Measurements from ENCODE around the gene YARS2. TPM values are rescaled to one million over a fixed set of nuclear protein-coding genes. Genes with fewer than 3 reads are reported as not detected.

The YARS2 gene
- total RNA-seq, 2 experiments from 2014 or later = 38.3 to 41.0 TPM

- no peaks in the 10 kb centered on the region for H3K36me3 Mint-ChIP-seq
- no peaks in the 10 kb centered on the region for H3K9me3 Mint-ChIP-seq
- no peak for DNase-seq
- H3K27ac Mint-ChIP-seq = no peak overlapping the region
- no peaks in the 10 kb centered on the region for H3K4me1 Mint-ChIP-seq
- H3K4me3 Mint-ChIP-seq = no peak overlapping the region
- H3K27me3 Mint-ChIP-seq = peaks cover 15% of the 10 kb centered on the region
Observed at GRCh38 chr12:32768518-32768917, 12.8 kb upstream of the YARS2 start.

GRCh38 chr12:32765906-32766305, 10.2 kb upstream of the YARS2 start:
- Mint-ChIP-seq H3K27me3 (peaks cover 7% of the 10 kb centered on the region), H3K27ac (no peak overlapping the region), H3K4me3 (no peak overlapping the region), H3K9me3 (no peaks in the 10 kb centered on the region), H3K4me1 (no peaks in the 10 kb centered on the region), H3K36me3 (no peaks in the 10 kb centered on the region)
- no peak for DNase-seq

GRCh38 chr12:32761716-32762115, 6.0 kb upstream of the YARS2 start:
- H3K27me3 Mint-ChIP-seq = no peaks in the 10 kb centered on the region
- no peaks in the 10 kb centered on the region for H3K36me3 Mint-ChIP-seq
- no peak overlapping the region for H3K27ac Mint-ChIP-seq
- no peaks in the 10 kb centered on the region for H3K9me3 Mint-ChIP-seq
- no peak for DNase-seq
- no peak overlapping the region for H3K4me3 Mint-ChIP-seq
- no peaks in the 10 kb centered on the region for H3K4me1 Mint-ChIP-seq

- no peak for DNase-seq
- Mint-ChIP-seq H3K27me3 (no peaks in the 10 kb centered on the region), H3K4me3 (no peak overlapping the region), H3K9me3 (no peaks in the 10 kb centered on the region), H3K36me3 (peaks cover 15% of the 10 kb centered on the region), H3K27ac (no peak overlapping the region), H3K4me1 (peaks cover 20% of the 10 kb centered on the region)
Observed at GRCh38 chr12:32757157-32757556, 1.5 kb upstream of the YARS2 start.

- Mint-ChIP-seq H3K27me3 (no peaks in the 10 kb centered on the region), H3K36me3 (peaks cover 15% of the 10 kb centered on the region), H3K4me3 (peak overlapping the region; percentile 89), H3K27ac (no peak overlapping the region), H3K4me1 (peaks cover 20% of the 10 kb centered on the region), H3K9me3 (no peaks in the 10 kb centered on the region)
- DNase-seq = no peak
Observed at GRCh38 chr12:32756476-32757066, 874 bp upstream of the YARS2 start.

GRCh38 chr12:32755051-32755653, 545 bp downstream of the YARS2 start:
- Mint-ChIP-seq H3K4me1 (peaks cover 20% of the 10 kb centered on the region), H3K27me3 (no peaks in the 10 kb centered on the region), H3K36me3 (peaks cover 15% of the 10 kb centered on the region), H3K4me3 (peak overlapping the region; percentile 89), H3K27ac (peak overlapping the region; percentile 87), H3K9me3 (no peaks in the 10 kb centered on the region)
- peak; percentile 78 for DNase-seq

GRCh38 chr12:32754111-32754510, 1.6 kb downstream of the YARS2 start:
- Mint-ChIP-seq H3K4me1 (peaks cover 20% of the 10 kb centered on the region), H3K36me3 (peaks cover 15% of the 10 kb centered on the region), H3K4me3 (peak overlapping the region; percentile 89), H3K27me3 (no peaks in the 10 kb centered on the region), H3K27ac (peak overlapping the region; percentile 78), H3K9me3 (no peaks in the 10 kb centered on the region)
- DNase-seq = no peak

GRCh38 chr12:32753605-32754004, 2.1 kb downstream of the YARS2 start:
- peak overlapping the region; percentile 78 for H3K27ac Mint-ChIP-seq
- peaks cover 20% of the 10 kb centered on the region for H3K4me1 Mint-ChIP-seq
- H3K27me3 Mint-ChIP-seq = no peaks in the 10 kb centered on the region
- DNase-seq = no peak
- H3K9me3 Mint-ChIP-seq = no peaks in the 10 kb centered on the region
- H3K36me3 Mint-ChIP-seq = peaks cover 15% of the 10 kb centered on the region
- peak overlapping the region; percentile 89 for H3K4me3 Mint-ChIP-seq

GRCh38 chr12:32743264-32743663, 12.4 kb downstream of the YARS2 start:
- no peak overlapping the region for H3K27ac Mint-ChIP-seq
- H3K4me1 Mint-ChIP-seq = peaks cover 5% of the 10 kb centered on the region
- no peaks in the 10 kb centered on the region for H3K27me3 Mint-ChIP-seq
- no peak for DNase-seq
- no peaks in the 10 kb centered on the region for H3K9me3 Mint-ChIP-seq
- peaks cover 12% of the 10 kb centered on the region for H3K36me3 Mint-ChIP-seq
- H3K4me3 Mint-ChIP-seq = no peak overlapping the region

- DNase-seq = no peak
- H3K27ac Mint-ChIP-seq = no peak overlapping the region
- H3K36me3 Mint-ChIP-seq = peaks cover 12% of the 10 kb centered on the region
- H3K4me3 Mint-ChIP-seq = no peak overlapping the region
- H3K27me3 Mint-ChIP-seq = no peaks in the 10 kb centered on the region
- H3K4me1 Mint-ChIP-seq = peaks cover 7% of the 10 kb centered on the region
- no peaks in the 10 kb centered on the region for H3K9me3 Mint-ChIP-seq
Observed at GRCh38 chr12:32742133-32742532, 13.6 kb downstream of the YARS2 start.

- Mint-ChIP-seq H3K36me3 (peaks cover 10% of the 10 kb centered on the region), H3K27ac (no peak overlapping the region), H3K27me3 (no peaks in the 10 kb centered on the region), H3K4me3 (no peak overlapping the region), H3K4me1 (peaks cover 3% of the 10 kb centered on the region), H3K9me3 (no peaks in the 10 kb centered on the region)
- no peak for DNase-seq
Observed at GRCh38 chr12:32739279-32739678, 16.4 kb downstream of the YARS2 start.

- Mint-ChIP-seq H3K36me3 (peaks cover 4% of the 10 kb centered on the region), H3K27ac (no peak overlapping the region), H3K27me3 (no peaks in the 10 kb centered on the region), H3K9me3 (no peaks in the 10 kb centered on the region), H3K4me1 (peaks cover 3% of the 10 kb centered on the region), H3K4me3 (no peak overlapping the region)
- DNase-seq = no peak
Observed at GRCh38 chr12:32737715-32738114, 18.0 kb downstream of the YARS2 start.

- no peaks in the 10 kb centered on the region for H3K9me3 Mint-ChIP-seq
Observed at GRCh38 chr12:32736445-32736844, 19.3 kb downstream of the YARS2 start.

GRCh38 chr12:32734952-32735351, 20.7 kb downstream of the YARS2 start:
- Mint-ChIP-seq H3K4me3 (no peak overlapping the region), H3K36me3 (peaks cover 3% of the 10 kb centered on the region), H3K27me3 (no peaks in the 10 kb centered on the region), H3K9me3 (no peaks in the 10 kb centered on the region), H3K4me1 (peaks cover 10% of the 10 kb centered on the region), H3K27ac (peak overlapping the region; percentile 34)
- DNase-seq = no peak

More at GRCh38 chr12:32736445-32736844, 19.3 kb downstream of the YARS2 start:
- no peak overlapping the region for H3K27ac Mint-ChIP-seq
- no peak overlapping the region for H3K4me3 Mint-ChIP-seq
- DNase-seq = no peak
- H3K36me3 Mint-ChIP-seq = peaks cover 2% of the 10 kb centered on the region
- H3K4me1 Mint-ChIP-seq = peaks cover 3% of the 10 kb centered on the region
- H3K27me3 Mint-ChIP-seq = no peaks in the 10 kb centered on the region

GRCh38 chr12:32727237-32727636, 28.5 kb downstream of the YARS2 start:
- Mint-ChIP-seq H3K27ac (no peak overlapping the region), H3K4me3 (no peak overlapping the region), H3K27me3 (no peaks in the 10 kb centered on the region), H3K4me1 (peaks cover 11% of the 10 kb centered on the region), H3K36me3 (peaks cover 10% of the 10 kb centered on the region), H3K9me3 (no peaks in the 10 kb centered on the region)
- no peak for DNase-seq

- DNase-seq = no peak
- no peak overlapping the region for H3K4me3 Mint-ChIP-seq
- no peaks in the 10 kb centered on the region for H3K27me3 Mint-ChIP-seq
- H3K36me3 Mint-ChIP-seq = peaks cover 9% of the 10 kb centered on the region
- peaks cover 10% of the 10 kb centered on the region for H3K4me1 Mint-ChIP-seq
- no peak overlapping the region for H3K27ac Mint-ChIP-seq
- no peaks in the 10 kb centered on the region for H3K9me3 Mint-ChIP-seq
Observed at GRCh38 chr12:32726286-32726685, 29.4 kb downstream of the YARS2 start.
